Body of pancreas (tissue), 4 donors: Measurements from ENCODE around the gene AKAP13.

Experiments used
- POLR2A ChIP-seq, 3 donors: fragments of 450-650 bp; IDR thresholded peaks; one replicate each; pipeline ENCODE4 v1.6.1; 2016; ENCODE audit warnings: antibody characterized with exemption in 3 of 3, mild to moderate bottlenecking in 2 of 3
- TF ChIP-seq, protein P1 (sequence below), 7 experiments: fragments of 450-650 bp in 4 of 7; fragments of 200-600 bp in 3 of 7; sonication (generic) in 3 of 7; IDR thresholded peaks; one replicate each; pipeline ENCODE4 v1.5.1; 2016 to 2019; ENCODE audit warnings: antibody characterized with exemption in 7 of 7

DNA sequence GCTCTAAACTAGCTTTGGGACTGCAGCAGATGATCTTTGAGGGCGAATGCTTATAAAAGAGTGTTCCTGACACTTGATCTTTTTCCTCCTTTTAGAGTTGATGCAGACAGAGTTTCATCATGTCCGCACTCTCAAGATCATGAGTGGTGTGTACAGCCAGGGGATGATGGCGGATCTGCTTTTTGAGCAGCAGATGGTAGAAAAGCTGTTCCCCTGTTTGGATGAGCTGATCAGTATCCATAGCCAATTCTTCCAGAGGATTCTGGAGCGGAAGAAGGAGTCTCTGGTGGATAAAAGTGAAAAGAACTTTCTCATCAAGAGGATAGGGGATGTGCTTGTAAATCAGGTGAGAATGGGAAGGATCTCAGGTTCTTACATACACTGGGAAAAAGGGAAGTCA, 338.6 kb downstream of the AKAP13 start:
- TF ChIP-seq, protein P1, sequence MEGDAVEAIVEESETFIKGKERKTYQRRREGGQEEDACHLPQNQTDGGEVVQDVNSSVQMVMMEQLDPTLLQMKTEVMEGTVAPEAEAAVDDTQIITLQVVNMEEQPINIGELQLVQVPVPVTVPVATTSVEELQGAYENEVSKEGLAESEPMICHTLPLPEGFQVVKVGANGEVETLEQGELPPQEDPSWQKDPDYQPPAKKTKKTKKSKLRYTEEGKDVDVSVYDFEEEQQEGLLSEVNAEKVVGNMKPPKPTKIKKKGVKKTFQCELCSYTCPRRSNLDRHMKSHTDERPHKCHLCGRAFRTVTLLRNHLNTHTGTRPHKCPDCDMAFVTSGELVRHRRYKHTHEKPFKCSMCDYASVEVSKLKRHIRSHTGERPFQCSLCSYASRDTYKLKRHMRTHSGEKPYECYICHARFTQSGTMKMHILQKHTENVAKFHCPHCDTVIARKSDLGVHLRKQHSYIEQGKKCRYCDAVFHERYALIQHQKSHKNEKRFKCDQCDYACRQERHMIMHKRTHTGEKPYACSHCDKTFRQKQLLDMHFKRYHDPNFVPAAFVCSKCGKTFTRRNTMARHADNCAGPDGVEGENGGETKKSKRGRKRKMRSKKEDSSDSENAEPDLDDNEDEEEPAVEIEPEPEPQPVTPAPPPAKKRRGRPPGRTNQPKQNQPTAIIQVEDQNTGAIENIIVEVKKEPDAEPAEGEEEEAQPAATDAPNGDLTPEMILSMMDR (IDR thresholded peaks at IDR 0.05): no peak
- no peak for TF ChIP-seq POLR2A (IDR thresholded peaks at IDR 0.05)
